GM10248 (cell line): ENCODE results near the gene TCF7L2.

Source experiments
- CTCF ChIA-PET: fragments of 300-600 bp; sonication (Branson Sonifier 250); formaldehyde crosslinking; extraction: SDS; loops from one replicate; lab custom pipeline; 2021; ENCODE audit warnings: antibody characterized with exemption; lab: Yijun Ruan, JAX
- POLR2A ChIA-PET: fragments of 350-650 bp; sonication (Branson Sonifier 250); formaldehyde crosslinking; extraction: SDS; loops from one replicate; lab custom pipeline; 2020; ENCODE audit warnings: antibody characterized with exemption; lab: Yijun Ruan, JAX
- DNase-seq: peaks from one replicate; pipeline ENCODE4 v3.0.0; 2012; ENCODE audit errors: extremely low spot score
- CTCF ChIP-seq: IDR thresholded peaks from 2 replicates; pipeline ENCODE4 v1.5.1; 2012; ENCODE audit warnings: mild to moderate bottlenecking, low read depth; ENCODE audit errors: extremely low read depth, missing control alignments, control extremely low read depth

TCF7L2 gene

GRCh38 chr10:113133497-113134115 lies 183.6 kb downstream of the TCF7L2 start:
- ChIA-PET CTCF (no interaction called here), POLR2A (no interaction called here)
- TF ChIP-seq CTCF: no peak
- DNase-seq: no peak

- TF ChIP-seq CTCF: no peak
- CTCF ChIA-PET: no interaction called here
- POLR2A ChIA-PET: no interaction called here
- DNase-seq: no peak
These were observed 185.0 kb downstream of the TCF7L2 start for GRCh38 chr10:113135025-113135424.

GRCh38 chr10:113137941-113138685 lies 188.1 kb downstream of the TCF7L2 start:
- POLR2A ChIA-PET: no interaction called here
- no peak for TF ChIP-seq CTCF
- CTCF ChIA-PET: no interaction called here
- DNase-seq: no peak

- ChIA-PET POLR2A (no interaction called here), CTCF (no interaction called here)
- no peak for TF ChIP-seq CTCF
- DNase-seq: no peak
These were observed 189.0 kb downstream of the TCF7L2 start for GRCh38 chr10:113138937-113139585.

- CTCF ChIA-PET: no interaction called here
- POLR2A ChIA-PET: no interaction called here
- DNase-seq: no peak
- no peak for TF ChIP-seq CTCF
These were observed 189.7 kb downstream of the TCF7L2 start for GRCh38 chr10:113139699-113140098.

GRCh38 chr10:113140143-113141011 lies 190.3 kb downstream of the TCF7L2 start:
- no peak for TF ChIP-seq CTCF
- ChIA-PET CTCF (no interaction called here), POLR2A (no interaction called here)
- DNase-seq: no peak
